T-cell (primary cell): ENCODE results near the gene VILL. TPM values are rescaled to one million over a fixed set of nuclear protein-coding genes. Genes with fewer than 3 reads are reported as not detected.

Experiments
- ATAC-seq, 4 experiments: fragments of 200-7000 bp in 3 of 4; fragments of 150-1000 bp in 1 of 4; cut with Tn5 transposase; replicated peaks in 1 of 4; 1 replicate in 3 of 4; 2 replicates in 1 of 4; pipeline ENCODE4 v1.10.0; 2021; ENCODE audit warnings: moderate library complexity in 3 of 4, mild to moderate bottlenecking in 2 of 4, moderate number of reproducible peaks in 1 of 4
- CTCF ChIA-PET, 2 donors: fragments of 300-600 bp; sonication (Branson Sonifier 250); formaldehyde crosslinking; loops; one replicate each; lab custom pipeline; 2022; ENCODE audit warnings: antibody characterized with exemption in 2 of 2; lab: Charles Lee
- POLR2A ChIA-PET, 2 donors: fragments of 300-600 bp; sonication (Branson Sonifier 250); formaldehyde crosslinking; loops; one replicate each; lab custom pipeline; 2022; ENCODE audit warnings: antibody characterized with exemption in 2 of 2; lab: Charles Lee
- DNase-seq, 35 experiments: peaks; one replicate each; pipeline versions ENCODE4 v3.0.0 to v3.0.0-alpha.2; 2013 to 2023
- H3K27ac ChIP-seq: one replicate; pipeline ENCODE4 v1.5.1; 2013; ENCODE audit warnings: low read length
- H3K27me3 ChIP-seq, 2 experiments: replicated peaks in 1 of 2; 1 replicate in 1 of 2; 2 replicates in 1 of 2; pipeline versions ENCODE4 v1.6.1 to v1.7.0; 2013; ENCODE audit warnings: low read length in 1 of 2, mixed read lengths in 1 of 2; ENCODE audit not compliant: control insufficient read depth in 2 of 2, insufficient read depth in 2 of 2; ENCODE audit errors: extremely low read depth in 1 of 2
- H3K36me3 ChIP-seq, 2 donors: 1 replicate in 1 of 2; 2 replicates in 1 of 2; pipeline versions ENCODE4 v1.6.1 to v1.7.0; 2013; ENCODE audit warnings: low read length in 1 of 2; ENCODE audit not compliant: control insufficient read depth in 2 of 2, insufficient read depth in 1 of 2; ENCODE audit errors: extremely low read depth in 1 of 2
- H3K4me1 ChIP-seq, 2 experiments: 1 replicate in 1 of 2; 2 replicates in 1 of 2; pipeline versions ENCODE4 v1.6.1 to v1.7.0; 2013; ENCODE audit warnings: low read length in 2 of 2, mixed read lengths in 1 of 2; ENCODE audit not compliant: insufficient read depth in 2 of 2, control insufficient read depth in 1 of 2; ENCODE audit errors: extremely low read depth in 1 of 2
- H3K4me3 ChIP-seq, 2 donors: 1 replicate in 1 of 2; 2 replicates in 1 of 2; pipeline versions ENCODE4 v1.5.1 to v1.7.0; 2013; ENCODE audit warnings: mild to moderate bottlenecking in 2 of 2, low read length in 1 of 2, moderate library complexity in 1 of 2; ENCODE audit not compliant: control insufficient read depth in 1 of 2; ENCODE audit errors: extremely low read depth in 1 of 2
- H3K9me3 ChIP-seq: 2 replicates; pipeline ENCODE4 v1.7.0; 2013
- H3K27ac Mint-ChIP-seq, 2 donors: one replicate each; pipeline ENCODE4 v1.8.0; 2020 to 2021; ENCODE audit warnings: mild to moderate bottlenecking in 2 of 2, mixed read lengths in 2 of 2
- H3K27me3 Mint-ChIP-seq, 2 donors: one replicate each; pipeline ENCODE4 v1.8.0; 2021 to 2022; ENCODE audit warnings: mixed read lengths in 2 of 2
- H3K36me3 Mint-ChIP-seq: one replicate; pipeline ENCODE4 v1.8.0; 2021; ENCODE audit warnings: mixed read lengths
- H3K4me1 Mint-ChIP-seq, 3 donors: one replicate each; pipeline ENCODE4 v1.8.0; 2020 to 2022; ENCODE audit warnings: mixed read lengths in 3 of 3, mild to moderate bottlenecking in 1 of 3
- H3K4me3 Mint-ChIP-seq, 3 donors: one replicate each; pipeline ENCODE4 v1.8.0; 2020 to 2022; ENCODE audit warnings: mild to moderate bottlenecking in 3 of 3, mixed read lengths in 3 of 3, moderate library complexity in 3 of 3
- H3K9me3 Mint-ChIP-seq, 3 donors: one replicate each; pipeline ENCODE4 v1.8.0; 2020 to 2022; ENCODE audit warnings: mixed read lengths in 3 of 3
- WGBS: methylation state at CpG from one replicate; pipeline ENCODE4 v1.1.5; 2013; ENCODE audit warnings: missing lambda C conversion rate; ENCODE audit not compliant: insufficient coverage; 5-methylcytosine and 5-hydroxymethylcytosine counted together
- total RNA-seq, 35 experiments: library from RNA in 6 of 35; stranded (reverse) in 6 of 35; fragments of 120-200 nt in 1 of 35; gene quantifications; one replicate each; pipeline versions ENCODE4 v1.2.1 to v1.2.4 and lab custom pipeline; 2013 to 2026

The VILL gene
- total RNA-seq, 5 donors from 2014 or later (not counting 1 experiment from before 2014, with no cell fraction given): 26.6 to 44.6 (median 42.1) TPM

- DNase-seq: no peak
- H3K9me3 ChIP-seq: no peaks in the 10 kb centered on the region
- Mint-ChIP-seq H3K27ac (peak overlapping the region in 1 of 2 donors; percentile 24), H3K4me3 (no peak overlapping the region), H3K4me1 (peaks cover 26 to 31% (median 29%) of the 10 kb centered on the region in 3 donors), H3K9me3 (no peaks in the 10 kb centered on the region), H3K27me3 (no peaks in the 10 kb centered on the region), H3K36me3 (no peaks in the 10 kb centered on the region)
- no peak for ATAC-seq
- H3K4me1 ChIP-seq: peaks cover 17 to 21% of the 10 kb centered on the region in 2 experiments
- POLR2A ChIA-PET: no interaction called here
- CTCF ChIA-PET: interaction anchor here in 1 of 2 donors (0.7 kb wide), 1 partner anchor 21 kb away, joined by 3 read pairs; no protein-coding TSS in a partner anchor
- H3K27ac ChIP-seq: no peak overlapping the region
- no peaks in the 10 kb centered on the region for H3K27me3 ChIP-seq
- no peak overlapping the region for H3K4me3 ChIP-seq
- WGBS: 86% methylated on average over 3 of the region's 5 CpGs
- no peaks in the 10 kb centered on the region for H3K36me3 ChIP-seq
Measured at GRCh38 chr3:37953707-37954394, 36.7 kb upstream of the VILL start.

GRCh38 chr3:37954881-37955280 lies 35.7 kb upstream of the VILL start:
- Mint-ChIP-seq H3K9me3 (no peaks in the 10 kb centered on the region), H3K4me3 (no peak overlapping the region), H3K27me3 (no peaks in the 10 kb centered on the region), H3K4me1 (peaks cover 26 to 31% (median 29%) of the 10 kb centered on the region in 3 donors), H3K27ac (no peak overlapping the region), H3K36me3 (no peaks in the 10 kb centered on the region)
- Histone ChIP-seq H3K4me3 (no peak overlapping the region), H3K4me1 (peaks cover 17 to 21% of the 10 kb centered on the region in 2 experiments), H3K27ac (no peak overlapping the region), H3K9me3 (no peaks in the 10 kb centered on the region), H3K36me3 (no peaks in the 10 kb centered on the region), H3K27me3 (no peaks in the 10 kb centered on the region)
- ATAC-seq: no peak
- POLR2A ChIA-PET: no interaction called here
- 88% methylated on average over 4 of the region's 6 CpGs for WGBS
- DNase-seq: no peak
- CTCF ChIA-PET: interaction anchor here in 1 of 2 donors (0.8 to 1.0 kb wide), 3 partner anchors 18 to 32 kb away, joined by 3 read pairs; no protein-coding TSS in a partner anchor

GRCh38 chr3:37955918-37956707 lies 34.5 kb upstream of the VILL start:
- H3K36me3 Mint-ChIP-seq: no peaks in the 10 kb centered on the region
- ChIA-PET POLR2A (interaction anchor here (0.5 to 0.7 kb wide), 2 partner anchors 342 to 976 kb away, joined by 5 to 6 read pairs; no protein-coding TSS in a partner anchor), CTCF (interaction anchor here (0.6 to 2.4 kb wide), 4 partner anchors 10 to 19 kb away, joined by 3 to 9 read pairs (median 4); no protein-coding TSS in a partner anchor)
- no peaks in the 10 kb centered on the region for H3K36me3 ChIP-seq
- no peaks in the 10 kb centered on the region for H3K9me3 Mint-ChIP-seq
- no peaks in the 10 kb centered on the region for H3K9me3 ChIP-seq
- 75% methylated on average over 3 of the region's 3 CpGs for WGBS
- H3K27me3 ChIP-seq: no peaks in the 10 kb centered on the region
- peak overlapping the region; percentile 92 to 96 for H3K27ac Mint-ChIP-seq
- peak overlapping the region; percentile 64 for H3K27ac ChIP-seq
- peaks cover 17 to 21% of the 10 kb centered on the region in 2 experiments for H3K4me1 ChIP-seq
- no peaks in the 10 kb centered on the region for H3K27me3 Mint-ChIP-seq
- ATAC-seq (peak in 1 of 4 experiments; percentile 36), DNase-seq (no peak)
- peak overlapping the region in 1 of 2 donors; percentile 15 for H3K4me3 ChIP-seq
- H3K4me3 Mint-ChIP-seq: peak overlapping the region in 1 of 3 donors; percentile 69
- peaks cover 26 to 31% (median 29%) of the 10 kb centered on the region in 3 donors for H3K4me1 Mint-ChIP-seq

- ATAC-seq (peak; percentile 63 to 74 (median 64)), DNase-seq (peak in 1 of 35 experiments; percentile 19)
- no peaks in the 10 kb centered on the region for H3K36me3 ChIP-seq
- H3K4me1 ChIP-seq: peaks cover 17 to 21% of the 10 kb centered on the region in 2 experiments
- peak overlapping the region; percentile 64 for H3K27ac ChIP-seq
- H3K27me3 ChIP-seq: no peaks in the 10 kb centered on the region
- no peaks in the 10 kb centered on the region for H3K36me3 Mint-ChIP-seq
- no peaks in the 10 kb centered on the region for H3K27me3 Mint-ChIP-seq
- 43% methylated on average over 1 of the region's 2 CpGs for WGBS
- CTCF ChIA-PET: interaction anchor here (0.6 to 2.4 kb wide), 5 partner anchors 9 to 1331 kb away, joined by 3 to 9 read pairs (median 4); no protein-coding TSS in a partner anchor
- peaks cover 26 to 31% (median 29%) of the 10 kb centered on the region in 3 donors for H3K4me1 Mint-ChIP-seq
- POLR2A ChIA-PET: interaction anchor here in 1 of 2 donors (0.7 kb wide), 1 partner anchor 977 kb away, joined by 5 read pairs; no protein-coding TSS in a partner anchor
- no peaks in the 10 kb centered on the region for H3K9me3 ChIP-seq
- H3K4me3 ChIP-seq: peak overlapping the region in 1 of 2 donors; percentile 15
- H3K9me3 Mint-ChIP-seq: no peaks in the 10 kb centered on the region
- H3K27ac Mint-ChIP-seq: peak overlapping the region; percentile 92 to 96
- peak overlapping the region in 1 of 3 donors; percentile 69 for H3K4me3 Mint-ChIP-seq
Measured at GRCh38 chr3:37956723-37957538, 33.7 kb upstream of the VILL start.

- Histone ChIP-seq H3K27ac (peak overlapping the region; percentile 64), H3K27me3 (no peaks in the 10 kb centered on the region), H3K9me3 (no peaks in the 10 kb centered on the region), H3K36me3 (no peaks in the 10 kb centered on the region), H3K4me1 (peaks cover 17 to 21% of the 10 kb centered on the region in 2 experiments), H3K4me3 (peak overlapping the region in 1 of 2 donors; percentile 15)
- WGBS: 66% methylated on average over 4 of the region's 7 CpGs
- H3K36me3 Mint-ChIP-seq: no peaks in the 10 kb centered on the region
- ATAC-seq: peak in 2 of 4 experiments; percentile 23 to 50
- no peaks in the 10 kb centered on the region for H3K9me3 Mint-ChIP-seq
- peak overlapping the region; percentile 92 to 96 for H3K27ac Mint-ChIP-seq
- CTCF ChIA-PET: interaction anchor here (0.6 to 2.4 kb wide), 5 partner anchors 9 to 1331 kb away, joined by 3 to 9 read pairs (median 4); no protein-coding TSS in a partner anchor
- DNase-seq: no peak
- peaks cover 26 to 31% (median 29%) of the 10 kb centered on the region in 3 donors for H3K4me1 Mint-ChIP-seq
- POLR2A ChIA-PET: no interaction called here
- H3K27me3 Mint-ChIP-seq: no peaks in the 10 kb centered on the region
- peak overlapping the region in 1 of 3 donors; percentile 69 for H3K4me3 Mint-ChIP-seq
Measured at GRCh38 chr3:37957539-37957936, 33.0 kb upstream of the VILL start.
